Neural cell (in vitro differentiated cells): ENCODE results near the gene OARD1. TPM values are rescaled to one million over a fixed set of nuclear protein-coding genes. Genes with fewer than 3 reads are reported as not detected.

Experiments
- H2AFZ ChIP-seq: fragments of 200-600, 300-800 bp; sonication (generic), shearing (Covaris generic); 2 replicates; pipeline ENCODE4 v1.6.0; 2014; ENCODE audit warnings: low read depth, mild to moderate bottlenecking, antibody characterized with exemption, low read length, moderate library complexity
- H3F3A ChIP-seq: fragments of 200-600 bp; shearing (Covaris generic); 2 replicates; pipeline ENCODE4 v1.6.1; 2016; ENCODE audit warnings: mild to moderate bottlenecking, moderate library complexity, mixed read lengths, antibody characterized with exemption, low read length; ENCODE audit not compliant: insufficient read depth, poor library complexity, severe bottlenecking
- H3K27ac ChIP-seq: fragments of 200-600, 300-800 bp; sonication (generic), shearing (Covaris generic); 2 replicates; pipeline ENCODE4 v1.5.1; 2014; ENCODE audit warnings: mild to moderate bottlenecking, low read length, moderate library complexity
- H3K27me3 ChIP-seq: fragments of 300-800, 200-600 bp; sonication (generic), shearing (Covaris generic); 2 replicates; pipeline ENCODE4 v1.6.0; 2014; ENCODE audit warnings: mild to moderate bottlenecking, low read depth, low read length, moderate library complexity; ENCODE audit not compliant: insufficient read depth
- H3K36me3 ChIP-seq: fragments of 300-800, 200-600 bp; sonication (generic), shearing (Covaris generic); 2 replicates; pipeline ENCODE4 v1.5.1; 2014; ENCODE audit warnings: mild to moderate bottlenecking, antibody characterized with exemption, low read length, moderate library complexity; ENCODE audit not compliant: insufficient read depth
- H3K4me2 ChIP-seq: fragments of 300-800, 200-600 bp; sonication (generic), shearing (Covaris generic); 2 replicates; pipeline ENCODE4 v1.6.0; 2014; ENCODE audit warnings: mild to moderate bottlenecking, low read length
- H3K4me3 ChIP-seq: fragments of 300-800, 200-600 bp; sonication (generic), shearing (Covaris generic); 2 replicates; pipeline ENCODE4 v1.5.1; 2014; ENCODE audit warnings: mild to moderate bottlenecking, low read length, moderate library complexity
- H3K79me2 ChIP-seq: fragments of 200-600 bp; shearing (Covaris generic); replicated peaks from 2 replicates; pipeline ENCODE4 v1.6.0; 2014; ENCODE audit warnings: mild to moderate bottlenecking, low read length, moderate library complexity; ENCODE audit not compliant: insufficient read depth
- H3K9ac ChIP-seq: fragments of 300-800, 200-600 bp; sonication (generic), shearing (Covaris generic); 2 replicates; pipeline ENCODE4 v1.6.1; 2016; ENCODE audit warnings: mild to moderate bottlenecking, low read length, mixed read lengths
- H3K9me2 ChIP-seq: fragments of 200-600 bp; shearing (Covaris generic); 2 replicates; pipeline ENCODE4 v1.6.1; 2016; ENCODE audit warnings: mild to moderate bottlenecking, low read length, mixed read lengths; ENCODE audit not compliant: insufficient read depth
- H3K9me3 ChIP-seq: fragments of 200-600, 300-800 bp; sonication (generic), shearing (Covaris generic); 2 replicates; pipeline ENCODE4 v1.6.1; 2016; ENCODE audit warnings: mild to moderate bottlenecking, mixed run types, low read length, moderate library complexity, mixed read lengths
- H4K20me1 ChIP-seq: fragments of 200-600 bp; shearing (Covaris generic); 2 replicates; pipeline ENCODE4 v1.6.1; 2016; ENCODE audit warnings: mild to moderate bottlenecking, mixed run types; ENCODE audit not compliant: insufficient read depth
- EP300 ChIP-seq: fragments of 450-650 bp; conservative IDR thresholded peaks from 2 replicates; pipeline ENCODE4 v1.6.1; 2014; ENCODE audit warnings: antibody characterized with exemption, mild to moderate bottlenecking, moderate library complexity; ENCODE audit not compliant: poor library complexity, severe bottlenecking
- EZH2 ChIP-seq: fragments of 200-600, 300-800 bp; shearing (Covaris generic), sonication (generic); IDR thresholded peaks from 2 replicates; pipeline ENCODE4 v1.6.1; 2014; ENCODE audit warnings: antibody characterized with exemption, low read length, borderline replicate concordance, mild to moderate bottlenecking; ENCODE audit not compliant: insufficient read depth, poor library complexity, severe bottlenecking
- MXI1 ChIP-seq: fragments of 450-650 bp; conservative IDR thresholded peaks from 2 replicates; pipeline ENCODE4 v1.6.1; 2014; ENCODE audit warnings: antibody characterized with exemption, mild to moderate bottlenecking; ENCODE audit not compliant: poor library complexity, severe bottlenecking
- POLR2AphosphoS5 ChIP-seq: IDR thresholded peaks from 2 replicates; pipeline ENCODE4 v1.6.1; 2012
- RAD21 ChIP-seq: fragments of 450-650 bp; conservative IDR thresholded peaks from 2 replicates; pipeline ENCODE4 v1.6.1; 2014; ENCODE audit warnings: antibody characterized with exemption, mild to moderate bottlenecking, moderate library complexity
- REST ChIP-seq: IDR thresholded peaks from 2 replicates; pipeline ENCODE4 v1.6.1; 2012; ENCODE audit warnings: borderline replicate concordance
- SMC3 ChIP-seq: fragments of 450-650 bp; conservative IDR thresholded peaks from 2 replicates; pipeline ENCODE4 v1.6.1; 2014; ENCODE audit warnings: antibody characterized with exemption, mild to moderate bottlenecking, moderate library complexity; ENCODE audit not compliant: poor library complexity
- TAF1 ChIP-seq: IDR thresholded peaks from 2 replicates; pipeline ENCODE4 v1.6.1; 2012; ENCODE audit warnings: low read depth
- polyA plus RNA-seq: library from polyadenylated mRNA; depleted of rRNA; stranded (reverse); fragments of >200 nt; gene quantifications from 2 replicates; pipeline ENCODE4 v1.2.3, GENCODE V29; 2014
- TF ChIP-seq, protein P1 (sequence below): fragments of 450-650 bp; IDR thresholded peaks from 2 replicates; pipeline ENCODE4 v1.5.1; 2014; ENCODE audit warnings: antibody characterized with exemption, mild to moderate bottlenecking, moderate library complexity; ENCODE audit not compliant: poor library complexity, severe bottlenecking

OARD1 gene
- polyA plus RNA-seq, 1 donor from 2014 or later = 38.7 TPM

DNA sequence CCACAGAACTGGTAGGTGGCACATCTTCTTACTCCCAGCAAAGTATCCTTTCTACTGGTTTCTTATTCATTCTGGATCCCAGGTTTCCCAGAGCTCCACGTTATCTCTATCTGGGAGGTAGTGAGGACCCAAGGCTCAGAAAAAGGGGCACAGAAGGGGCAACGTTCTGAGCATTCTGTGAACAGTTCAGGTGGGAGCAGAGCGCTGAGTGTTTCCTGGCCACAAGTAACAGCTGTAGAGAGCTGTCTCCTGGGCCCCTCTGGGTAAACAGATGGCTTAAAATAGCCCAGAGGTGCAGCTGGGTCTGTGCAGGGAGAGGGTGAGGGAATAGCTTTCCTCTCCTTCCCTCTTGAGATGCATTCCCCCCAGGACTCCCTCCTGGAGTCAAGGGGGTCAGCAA, 17.0 kb downstream of the OARD1 start:
- no peaks in the 10 kb centered on the region for H4K20me1 ChIP-seq
- no peak overlapping the region for H2AFZ ChIP-seq
- H3K36me3 ChIP-seq = no peaks in the 10 kb centered on the region
- no peaks in the 10 kb centered on the region for H3F3A ChIP-seq
- no peak overlapping the region for H3K4me3 ChIP-seq
- TF ChIP-seq REST (no peak), TAF1 (no peak), POLR2AphosphoS5 (no peak), EZH2 (no peak), MXI1 (no peak), RAD21 (no peak), EP300 (no peak), SMC3 (no peak)
- TF ChIP-seq, protein P1, sequence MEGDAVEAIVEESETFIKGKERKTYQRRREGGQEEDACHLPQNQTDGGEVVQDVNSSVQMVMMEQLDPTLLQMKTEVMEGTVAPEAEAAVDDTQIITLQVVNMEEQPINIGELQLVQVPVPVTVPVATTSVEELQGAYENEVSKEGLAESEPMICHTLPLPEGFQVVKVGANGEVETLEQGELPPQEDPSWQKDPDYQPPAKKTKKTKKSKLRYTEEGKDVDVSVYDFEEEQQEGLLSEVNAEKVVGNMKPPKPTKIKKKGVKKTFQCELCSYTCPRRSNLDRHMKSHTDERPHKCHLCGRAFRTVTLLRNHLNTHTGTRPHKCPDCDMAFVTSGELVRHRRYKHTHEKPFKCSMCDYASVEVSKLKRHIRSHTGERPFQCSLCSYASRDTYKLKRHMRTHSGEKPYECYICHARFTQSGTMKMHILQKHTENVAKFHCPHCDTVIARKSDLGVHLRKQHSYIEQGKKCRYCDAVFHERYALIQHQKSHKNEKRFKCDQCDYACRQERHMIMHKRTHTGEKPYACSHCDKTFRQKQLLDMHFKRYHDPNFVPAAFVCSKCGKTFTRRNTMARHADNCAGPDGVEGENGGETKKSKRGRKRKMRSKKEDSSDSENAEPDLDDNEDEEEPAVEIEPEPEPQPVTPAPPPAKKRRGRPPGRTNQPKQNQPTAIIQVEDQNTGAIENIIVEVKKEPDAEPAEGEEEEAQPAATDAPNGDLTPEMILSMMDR = no peak
- H3K9ac ChIP-seq = no peak overlapping the region
- no peak overlapping the region for H3K27ac ChIP-seq
- no peak overlapping the region for H3K4me2 ChIP-seq
- no peaks in the 10 kb centered on the region for H3K9me2 ChIP-seq
- H3K9me3 ChIP-seq = no peaks in the 10 kb centered on the region
- H3K79me2 ChIP-seq = no peaks in the 10 kb centered on the region
- H3K27me3 ChIP-seq = no peaks in the 10 kb centered on the region

DNA sequence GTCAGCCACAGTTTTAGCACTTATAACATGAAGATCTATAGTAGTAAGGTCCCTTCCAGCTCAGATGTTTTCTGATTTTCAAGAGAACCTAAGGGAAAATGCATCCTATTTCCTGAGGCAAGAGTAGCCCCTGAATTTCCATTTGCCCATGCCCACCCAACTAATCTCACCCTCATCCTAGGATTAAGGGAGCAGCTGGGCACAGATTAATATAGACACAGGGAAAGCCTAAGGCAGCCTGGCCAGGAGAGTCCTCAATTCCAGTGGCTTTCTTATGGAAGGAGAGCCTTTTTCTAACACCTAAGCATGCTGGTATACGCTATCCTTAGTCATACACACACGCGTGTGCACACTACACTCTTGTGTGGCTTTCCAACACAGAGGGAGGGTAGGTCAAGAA, 17.6 kb downstream of the OARD1 start:
- Histone ChIP-seq H4K20me1 (no peaks in the 10 kb centered on the region), H3K27ac (no peak overlapping the region), H3K4me3 (no peak overlapping the region), H3K36me3 (no peaks in the 10 kb centered on the region), H3K9me2 (no peaks in the 10 kb centered on the region), H3K27me3 (no peaks in the 10 kb centered on the region), H3K9ac (no peak overlapping the region), H2AFZ (no peak overlapping the region), H3F3A (no peaks in the 10 kb centered on the region), H3K4me2 (no peak overlapping the region), H3K79me2 (no peaks in the 10 kb centered on the region), H3K9me3 (no peaks in the 10 kb centered on the region)
- TF ChIP-seq, protein P1 = no peak
- no peak for TF ChIP-seq EZH2
- TF ChIP-seq SMC3 = no peak
- TF ChIP-seq POLR2AphosphoS5 = no peak
- no peak for TF ChIP-seq REST
- TF ChIP-seq EP300 = no peak
- TF ChIP-seq MXI1 = no peak
- TF ChIP-seq TAF1 = no peak
- TF ChIP-seq RAD21 = no peak
